Chondrocyte (in vitro differentiated cells): ENCODE results near the gene LARP1. TPM values are rescaled to one million over a fixed set of nuclear protein-coding genes. Genes with fewer than 3 reads are reported as not detected.

Experiments
- DNase-seq: peaks from one replicate; pipeline ENCODE4 v3.0.0; 2021; ENCODE audit warnings: mixed read lengths, low spot score
- H3K27ac Mint-ChIP-seq: one replicate; pipeline ENCODE4 v1.8.0; 2021; ENCODE audit warnings: mild to moderate bottlenecking, moderate library complexity, mixed read lengths; ENCODE audit not compliant: unreplicated experiment
- H3K27me3 Mint-ChIP-seq: 2 replicates; pipeline ENCODE4 v1.8.0; 2021; ENCODE audit warnings: low read depth, mixed read lengths
- H3K36me3 Mint-ChIP-seq: 2 replicates; pipeline ENCODE4 v1.8.0; 2021; ENCODE audit warnings: low read depth, mixed read lengths
- H3K4me1 Mint-ChIP-seq: 2 replicates; pipeline ENCODE4 v1.8.0; 2021; ENCODE audit warnings: low read depth, mild to moderate bottlenecking, mixed read lengths
- H3K4me3 Mint-ChIP-seq: one replicate; pipeline ENCODE4 v1.8.0; 2021; ENCODE audit warnings: mild to moderate bottlenecking, moderate library complexity, mixed read lengths; ENCODE audit not compliant: unreplicated experiment
- H3K9me3 Mint-ChIP-seq: 2 replicates; pipeline ENCODE4 v1.8.0; 2021; ENCODE audit warnings: low read depth, mixed read lengths
- total RNA-seq: library from RNA; stranded (reverse); gene quantifications from 3 replicates; pipeline ENCODE4 v1.2.1, GENCODE V29; 2021
- TF ChIP-seq, protein P1 (sequence below): fragments of 200-600 bp; sonication (generic); IDR thresholded peaks from 2 replicates; pipeline ENCODE4 v1.5.0; 2021; ENCODE audit warnings: antibody characterized with exemption, mild to moderate bottlenecking, moderate library complexity

Gene LARP1
- total RNA-seq, 1 donor from 2014 or later, result 258 TPM

- H3K27ac Mint-ChIP-seq, result no peak overlapping the region
- no peak overlapping the region for H3K4me3 Mint-ChIP-seq
- H3K9me3 Mint-ChIP-seq, result no peaks in the 10 kb centered on the region
- H3K27me3 Mint-ChIP-seq, result no peaks in the 10 kb centered on the region
- H3K36me3 Mint-ChIP-seq, result peaks cover 30% of the 10 kb centered on the region
- peaks cover 16% of the 10 kb centered on the region for H3K4me1 Mint-ChIP-seq
- TF ChIP-seq, protein P1, sequence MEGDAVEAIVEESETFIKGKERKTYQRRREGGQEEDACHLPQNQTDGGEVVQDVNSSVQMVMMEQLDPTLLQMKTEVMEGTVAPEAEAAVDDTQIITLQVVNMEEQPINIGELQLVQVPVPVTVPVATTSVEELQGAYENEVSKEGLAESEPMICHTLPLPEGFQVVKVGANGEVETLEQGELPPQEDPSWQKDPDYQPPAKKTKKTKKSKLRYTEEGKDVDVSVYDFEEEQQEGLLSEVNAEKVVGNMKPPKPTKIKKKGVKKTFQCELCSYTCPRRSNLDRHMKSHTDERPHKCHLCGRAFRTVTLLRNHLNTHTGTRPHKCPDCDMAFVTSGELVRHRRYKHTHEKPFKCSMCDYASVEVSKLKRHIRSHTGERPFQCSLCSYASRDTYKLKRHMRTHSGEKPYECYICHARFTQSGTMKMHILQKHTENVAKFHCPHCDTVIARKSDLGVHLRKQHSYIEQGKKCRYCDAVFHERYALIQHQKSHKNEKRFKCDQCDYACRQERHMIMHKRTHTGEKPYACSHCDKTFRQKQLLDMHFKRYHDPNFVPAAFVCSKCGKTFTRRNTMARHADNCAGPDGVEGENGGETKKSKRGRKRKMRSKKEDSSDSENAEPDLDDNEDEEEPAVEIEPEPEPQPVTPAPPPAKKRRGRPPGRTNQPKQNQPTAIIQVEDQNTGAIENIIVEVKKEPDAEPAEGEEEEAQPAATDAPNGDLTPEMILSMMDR, result no peak
- DNase-seq, result no peak
These were observed 38.7 kb downstream of the LARP1 start for GRCh38 chr5:154793599-154794524.

GRCh38 chr5:154794525-154795234 lies 39.5 kb downstream of the LARP1 start:
- H3K9me3 Mint-ChIP-seq, result no peaks in the 10 kb centered on the region
- no peaks in the 10 kb centered on the region for H3K27me3 Mint-ChIP-seq
- H3K4me3 Mint-ChIP-seq, result no peak overlapping the region
- peaks cover 36% of the 10 kb centered on the region for H3K36me3 Mint-ChIP-seq
- TF ChIP-seq, protein P1, result no peak
- peak overlapping the region; percentile 5 for H3K27ac Mint-ChIP-seq
- DNase-seq, result no peak
- peaks cover 16% of the 10 kb centered on the region for H3K4me1 Mint-ChIP-seq

DNA sequence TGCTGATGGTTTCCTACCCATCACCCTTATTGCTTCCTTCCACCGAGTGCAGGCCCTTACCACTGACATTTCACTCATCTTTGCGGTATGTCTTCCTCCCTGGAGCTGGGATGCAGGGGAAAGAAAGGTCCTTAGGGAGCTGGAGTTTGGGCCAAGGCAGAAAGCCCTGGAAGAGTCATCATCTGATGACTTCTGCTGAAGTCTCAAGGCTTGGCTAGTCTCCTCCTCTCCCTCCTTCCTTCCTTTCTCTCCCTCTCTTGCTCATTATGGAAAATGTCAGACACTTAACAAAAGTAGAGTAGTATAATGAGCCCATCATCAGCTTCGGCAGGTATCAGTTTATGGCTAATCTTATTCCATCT lies 40.0 kb downstream of the LARP1 start:
- no peak for DNase-seq
- peaks cover 16% of the 10 kb centered on the region for H3K4me1 Mint-ChIP-seq
- H3K27ac Mint-ChIP-seq, result peak overlapping the region; percentile 5
- no peaks in the 10 kb centered on the region for H3K9me3 Mint-ChIP-seq
- H3K36me3 Mint-ChIP-seq, result peaks cover 39% of the 10 kb centered on the region
- H3K4me3 Mint-ChIP-seq, result no peak overlapping the region
- TF ChIP-seq, protein P1, result no peak
- no peaks in the 10 kb centered on the region for H3K27me3 Mint-ChIP-seq

DNA sequence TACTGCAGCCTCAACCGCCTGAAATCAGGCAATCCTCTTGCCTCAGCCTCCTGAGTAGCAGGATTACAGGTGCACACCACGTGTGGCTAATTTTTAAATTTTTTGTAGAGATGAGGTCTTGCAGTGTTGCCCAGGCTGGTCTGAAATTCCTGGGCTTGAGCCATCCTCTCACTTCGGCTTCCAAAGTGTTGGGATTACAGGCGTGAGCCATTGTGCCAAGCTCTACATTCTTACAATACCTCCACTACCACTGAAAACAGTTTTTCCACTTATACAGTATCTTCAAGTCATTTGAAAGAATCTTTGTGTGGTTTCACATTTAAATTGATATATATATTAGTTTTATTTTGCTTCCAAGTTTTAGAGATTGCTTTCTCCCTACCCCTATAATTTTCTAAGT lies 42.6 kb downstream of the LARP1 start:
- TF ChIP-seq, protein P1, result no peak
- DNase-seq, result no peak

DNA sequence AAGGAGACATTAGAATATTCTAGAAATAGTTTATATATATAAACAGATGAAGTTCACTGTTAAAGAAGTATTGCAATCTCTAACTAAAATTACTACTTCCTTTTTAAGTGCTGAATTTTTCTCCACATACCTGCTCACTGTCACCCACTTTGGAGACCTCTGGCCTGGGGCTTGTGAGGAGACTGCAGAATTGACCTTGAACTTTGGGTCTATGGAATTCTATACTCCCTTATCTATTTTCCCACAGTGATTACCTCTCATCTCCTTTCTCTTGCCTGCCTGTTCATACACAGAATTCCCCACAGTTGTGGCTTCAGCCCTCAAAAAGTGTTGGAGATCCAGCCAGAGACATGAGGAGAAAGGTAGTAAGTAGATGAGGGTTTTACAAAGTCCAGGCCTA lies 45.4 kb downstream of the LARP1 start:
- Mint-ChIP-seq H3K4me1 (peaks cover 15% of the 10 kb centered on the region), H3K9me3 (no peaks in the 10 kb centered on the region), H3K27me3 (no peaks in the 10 kb centered on the region), H3K36me3 (peaks cover 50% of the 10 kb centered on the region), H3K4me3 (no peak overlapping the region), H3K27ac (peak overlapping the region; percentile 23)
- TF ChIP-seq, protein P1, result no peak
- no peak for DNase-seq

More for the DNA sequence above, 42.6 kb downstream of the LARP1 start:
- Mint-ChIP-seq H3K36me3 (peaks cover 44% of the 10 kb centered on the region), H3K4me3 (no peak overlapping the region), H3K9me3 (no peaks in the 10 kb centered on the region), H3K4me1 (peaks cover 23% of the 10 kb centered on the region), H3K27me3 (no peaks in the 10 kb centered on the region), H3K27ac (peak overlapping the region; percentile 61)
